GF-D8 (cell line): ENCODE results near the gene REM2.
A peak's percentile ranks its signal among the peaks of the same experiment; 100 is the strongest.

Experiments
- DNase-seq: peaks from one replicate; lab custom pipeline; 2025; lab: John Stamatoyannopoulos, UW

Gene REM2

DNA sequence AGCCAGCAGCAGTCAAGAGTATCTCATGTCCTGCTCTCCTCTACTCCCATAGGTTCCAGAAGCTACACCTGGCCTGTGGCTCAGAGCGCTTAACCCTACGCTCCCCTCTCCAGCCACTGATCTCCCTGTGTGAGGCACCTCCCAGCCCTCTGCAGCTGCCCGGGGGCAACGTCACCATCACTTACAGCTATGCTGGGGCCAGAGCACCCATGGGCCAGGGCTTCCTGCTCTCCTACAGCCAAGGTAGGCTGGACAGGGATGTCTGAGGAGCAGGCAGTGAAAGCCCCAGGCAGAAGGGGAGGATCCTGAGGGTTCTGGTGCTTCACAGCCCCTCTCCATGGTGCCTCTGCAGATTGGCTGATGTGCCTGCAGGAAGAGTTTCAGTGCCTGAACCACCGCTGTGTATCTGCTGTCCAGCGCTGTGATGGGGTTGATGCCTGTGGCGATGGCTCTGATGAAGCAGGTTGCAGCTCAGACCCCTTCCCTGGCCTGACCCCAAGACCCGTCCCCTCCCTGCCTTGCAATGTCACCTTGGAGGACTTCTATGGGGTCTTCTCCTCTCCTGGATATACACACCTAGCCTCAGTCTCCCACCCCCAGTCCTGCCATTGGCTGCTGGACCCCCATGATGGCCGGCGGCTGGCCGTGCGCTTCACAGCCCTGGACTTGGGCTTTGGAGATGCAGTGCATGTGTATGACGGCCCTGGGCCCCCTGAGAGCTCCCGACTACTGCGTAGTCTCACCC, 7.8 kb upstream of the REM2 start:
- no peak for DNase-seq

GRCh38 chr14:22875748-22876319, 7.2 kb upstream of the REM2 start:
- no peak for DNase-seq

- DNase-seq, result no peak
Measured at GRCh38 chr14:22877000-22877501, 6.0 kb upstream of the REM2 start.

DNA sequence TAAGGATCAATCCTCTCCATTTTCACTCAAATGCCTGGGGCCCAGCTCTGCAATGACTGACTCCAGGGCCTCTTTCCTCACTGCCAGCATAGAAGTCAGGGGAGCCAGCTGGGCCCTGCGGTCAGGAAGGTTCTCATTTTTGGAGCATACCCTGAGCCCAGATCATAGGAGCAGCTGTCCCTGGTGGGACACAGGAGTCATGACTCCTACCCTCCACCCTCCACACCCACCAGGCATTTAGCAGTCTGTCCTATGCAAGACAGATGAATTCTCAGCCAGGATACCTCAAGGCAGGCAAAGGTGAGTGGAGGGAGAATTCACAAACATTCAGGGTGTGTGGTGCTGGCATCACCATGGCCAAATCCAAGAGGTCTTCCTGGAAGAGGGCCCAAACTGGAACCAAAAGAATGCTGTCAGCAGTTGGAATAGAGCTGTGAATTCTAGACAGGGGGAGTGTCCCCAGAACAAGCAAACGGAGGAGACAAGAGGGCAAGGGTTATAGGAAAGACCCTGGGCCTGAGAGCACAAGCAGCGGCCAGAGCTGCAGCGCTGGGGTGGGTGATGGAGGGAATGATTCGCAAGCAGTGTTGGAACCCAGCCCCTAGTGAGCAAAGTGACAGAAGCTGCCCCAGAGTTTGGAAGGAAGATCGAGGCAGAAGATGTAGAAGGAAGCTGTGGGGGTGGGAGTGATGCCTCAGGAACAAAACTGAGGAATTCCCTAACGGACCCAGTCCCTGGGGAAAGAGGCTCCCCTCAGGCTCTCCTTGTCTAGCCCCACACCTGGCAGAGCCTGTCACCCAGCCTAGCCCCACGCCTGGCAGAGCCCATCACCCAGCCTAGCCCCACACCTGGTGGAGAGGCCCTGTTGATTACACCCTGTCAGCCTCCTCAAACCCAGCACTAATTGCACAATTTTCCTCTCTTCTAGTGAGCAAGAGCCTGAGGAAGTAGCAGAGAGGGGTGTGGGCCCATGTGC, 4.5 kb upstream of the REM2 start:
- DNase-seq, result peak; percentile 9

GRCh38 chr14:22882064-22882463, 958 bp upstream of the REM2 start:
- no peak for DNase-seq

GRCh38 chr14:22882529-22883172, 371 bp upstream of the REM2 start:
- DNase-seq, result no peak

GRCh38 chr14:22884076-22884737, 1.2 kb downstream of the REM2 start:
- no peak for DNase-seq

DNA sequence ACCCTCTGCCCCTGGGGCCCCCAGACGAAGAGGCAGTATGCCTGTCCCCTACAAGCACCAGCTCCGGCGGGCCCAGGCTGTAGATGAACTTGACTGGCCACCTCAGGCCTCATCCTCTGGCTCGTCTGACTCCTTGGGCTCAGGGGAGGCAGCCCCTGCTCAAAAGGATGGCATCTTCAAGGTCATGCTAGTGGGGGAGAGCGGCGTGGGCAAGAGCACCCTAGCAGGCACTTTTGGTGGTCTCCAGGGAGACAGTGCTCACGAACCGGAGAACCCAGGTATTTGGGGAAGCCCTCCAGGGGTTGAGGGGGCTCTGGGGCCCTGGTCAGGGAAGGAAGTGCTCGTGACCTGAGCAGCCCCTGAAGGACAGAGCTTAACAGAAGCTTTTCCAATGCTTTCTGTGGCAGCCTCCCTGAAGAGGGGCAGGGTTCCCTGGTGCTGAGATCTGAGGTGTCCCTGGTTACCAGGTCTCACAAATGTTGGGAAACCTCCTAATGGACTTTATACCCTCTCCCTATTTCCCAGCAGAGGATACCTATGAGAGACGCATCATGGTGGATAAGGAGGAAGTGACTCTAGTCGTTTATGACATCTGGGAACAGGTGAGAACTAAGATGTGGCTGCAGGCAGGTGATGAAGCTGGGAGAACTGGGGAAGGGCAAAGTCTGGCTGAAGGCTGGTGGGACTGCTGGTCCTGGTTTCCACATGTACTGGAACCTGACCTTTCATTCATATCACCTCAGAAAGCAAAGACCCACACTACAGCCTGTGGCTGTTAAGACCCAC, 1.9 kb downstream of the REM2 start:
- no peak for DNase-seq

DNA sequence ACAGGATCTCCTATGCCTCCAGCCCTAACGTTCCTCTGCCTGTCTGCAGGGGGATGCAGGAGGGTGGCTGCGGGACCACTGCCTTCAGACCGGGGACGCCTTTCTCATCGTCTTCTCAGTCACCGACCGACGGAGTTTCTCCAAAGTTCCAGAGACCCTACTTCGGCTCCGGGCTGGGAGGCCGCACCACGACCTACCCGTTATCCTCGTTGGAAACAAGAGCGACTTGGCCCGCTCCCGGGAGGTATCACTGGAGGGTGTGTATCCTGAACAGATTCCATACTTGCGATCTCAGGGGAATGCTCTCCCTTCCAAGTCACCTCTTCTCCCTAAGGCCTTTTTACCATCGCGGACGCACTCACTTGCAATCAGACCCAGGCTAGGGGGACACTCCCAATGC, 3.0 kb downstream of the REM2 start:
- no peak for DNase-seq

- DNase-seq, result no peak
Measured at GRCh38 chr14:22886500-22887259, 3.7 kb downstream of the REM2 start.

GRCh38 chr14:22887260-22887989, 4.4 kb downstream of the REM2 start:
- DNase-seq, result no peak

- no peak for DNase-seq
Measured at GRCh38 chr14:22887990-22888378, 5.0 kb downstream of the REM2 start.

GRCh38 chr14:22888662-22889061, 5.6 kb downstream of the REM2 start:
- no peak for DNase-seq

GRCh38 chr14:22890416-22890815, 7.4 kb downstream of the REM2 start:
- no peak for DNase-seq

DNA sequence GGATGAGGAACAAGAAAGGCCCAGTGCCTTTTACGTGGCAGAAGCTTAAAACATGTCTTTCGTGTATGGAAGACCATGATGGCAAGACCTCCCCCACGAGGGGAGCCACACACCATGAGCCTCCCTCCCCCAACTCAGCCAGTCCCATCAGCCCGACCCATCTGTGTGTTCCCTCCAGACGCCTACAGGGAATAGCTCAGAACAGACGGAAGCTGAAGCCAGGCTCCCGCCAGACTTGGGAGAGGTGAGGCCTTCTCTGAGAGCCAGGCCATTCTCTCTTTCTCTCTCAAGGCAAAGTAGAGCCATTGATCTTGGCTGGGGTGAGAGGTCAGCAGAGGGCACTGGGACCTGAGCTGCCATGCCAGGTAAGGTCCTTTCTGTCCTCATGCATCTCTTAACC, 9.5 kb downstream of the REM2 start:
- no peak for DNase-seq

DNA sequence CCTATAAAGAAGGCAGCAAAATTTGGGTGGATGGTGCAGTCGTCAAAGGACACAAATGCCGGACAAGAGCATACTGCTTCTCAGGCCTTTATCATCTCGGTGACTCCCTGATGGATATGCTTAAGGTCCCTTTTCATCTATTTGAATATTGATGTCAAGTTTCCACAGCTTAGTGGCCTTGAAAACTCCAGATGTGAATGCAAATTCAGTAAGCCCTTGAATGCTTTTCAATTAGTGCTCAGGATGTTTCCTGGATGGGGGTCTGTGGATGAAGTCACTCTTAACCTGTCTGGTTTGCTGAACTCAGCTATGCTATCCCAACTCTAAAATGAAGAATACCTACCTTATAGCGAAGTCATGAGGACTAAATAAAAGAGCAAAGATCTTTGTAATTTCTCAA, 10.7 kb downstream of the REM2 start:
- DNase-seq, result no peak

DNA sequence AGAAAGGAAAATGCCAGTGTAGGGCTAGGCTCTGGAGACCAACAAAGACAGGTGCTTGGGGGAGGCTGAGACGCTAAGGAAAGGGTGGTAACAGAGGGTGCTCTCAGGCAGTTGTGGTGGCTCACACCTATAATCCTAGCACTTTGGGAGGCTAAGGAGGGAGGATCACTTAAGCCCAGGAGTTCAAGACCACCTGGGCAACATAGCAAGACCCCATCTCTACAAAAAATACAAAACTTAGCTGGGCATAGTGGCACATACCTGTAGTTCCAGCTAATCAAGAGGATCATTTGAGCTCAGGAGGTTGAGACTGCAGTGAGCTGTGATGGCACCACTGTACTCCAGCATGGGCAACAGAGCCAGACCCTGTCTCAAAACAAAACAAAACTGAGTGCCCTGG, 12.4 kb downstream of the REM2 start:
- no peak for DNase-seq

- no peak for DNase-seq
Measured at GRCh38 chr14:22896356-22896755, 13.3 kb downstream of the REM2 start.

GRCh38 chr14:22896760-22897159, 13.7 kb downstream of the REM2 start:
- no peak for DNase-seq
